ENCODE data around the gene UGGT1.

UGGT1 gene

DNA sequence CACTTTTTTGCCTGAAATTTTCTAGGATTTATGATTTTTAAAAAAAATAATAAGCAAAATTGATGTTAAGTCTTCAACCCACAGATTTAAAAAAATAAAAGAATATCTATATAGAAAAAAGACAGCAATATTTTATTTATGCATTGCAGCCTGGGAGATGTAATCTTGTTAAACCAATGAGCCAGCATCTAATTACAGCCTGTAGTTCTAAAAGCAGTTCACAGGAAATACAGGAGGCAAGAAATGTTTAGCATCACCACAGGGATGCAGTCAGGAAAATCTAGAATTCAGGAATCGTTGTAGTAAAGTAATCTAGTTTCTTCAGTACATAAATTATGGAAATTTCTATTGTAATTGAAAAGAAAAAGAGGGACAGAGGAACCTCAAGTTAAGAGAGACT lies 17.2 kb downstream of the UGGT1 start:
- no peak for DNase-seq

DNA sequence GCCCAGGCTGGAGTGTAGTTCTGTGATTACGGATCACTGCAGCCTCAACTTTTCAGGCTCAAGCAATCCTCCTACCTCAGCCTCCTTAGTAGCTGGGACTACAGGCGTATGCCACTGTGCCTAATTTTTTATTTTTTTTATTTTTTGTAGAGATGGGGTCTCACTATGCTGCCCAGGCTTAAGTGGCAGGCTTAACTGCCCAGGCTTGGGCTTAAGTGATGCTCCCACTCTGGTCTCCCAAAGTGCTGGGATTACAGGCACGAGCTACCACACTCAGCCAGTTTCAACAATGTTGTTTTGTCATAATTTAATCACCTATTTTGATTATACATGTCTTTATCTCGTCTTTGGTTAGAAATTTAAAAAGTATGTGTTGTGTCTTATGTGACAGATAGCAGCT lies 18.2 kb downstream of the UGGT1 start:
- DNase-seq: no peak

- no peak for DNase-seq
Observed at GRCh38 chr2:128115921-128116623, 25.1 kb downstream of the UGGT1 start.

DNA sequence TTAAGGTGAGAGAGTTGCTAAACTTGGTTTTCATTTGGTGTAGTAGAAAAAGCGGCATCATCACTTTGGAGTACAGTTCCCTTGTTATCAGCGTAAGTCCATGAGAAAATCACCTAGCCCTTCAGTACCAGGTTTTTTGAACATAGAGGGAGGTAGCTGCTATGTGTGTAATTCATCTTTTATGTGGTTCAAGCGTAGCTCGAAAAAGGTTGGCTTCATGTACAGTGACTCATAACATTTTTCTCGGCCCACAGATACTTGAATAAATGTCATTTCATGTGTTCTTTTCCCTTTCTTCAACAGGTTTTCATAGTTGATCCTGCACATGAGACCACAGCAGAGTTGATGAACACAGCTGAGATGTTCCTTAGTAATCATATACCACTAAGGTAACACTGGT lies 43.6 kb downstream of the UGGT1 start:
- DNase-seq: no peak

DNA sequence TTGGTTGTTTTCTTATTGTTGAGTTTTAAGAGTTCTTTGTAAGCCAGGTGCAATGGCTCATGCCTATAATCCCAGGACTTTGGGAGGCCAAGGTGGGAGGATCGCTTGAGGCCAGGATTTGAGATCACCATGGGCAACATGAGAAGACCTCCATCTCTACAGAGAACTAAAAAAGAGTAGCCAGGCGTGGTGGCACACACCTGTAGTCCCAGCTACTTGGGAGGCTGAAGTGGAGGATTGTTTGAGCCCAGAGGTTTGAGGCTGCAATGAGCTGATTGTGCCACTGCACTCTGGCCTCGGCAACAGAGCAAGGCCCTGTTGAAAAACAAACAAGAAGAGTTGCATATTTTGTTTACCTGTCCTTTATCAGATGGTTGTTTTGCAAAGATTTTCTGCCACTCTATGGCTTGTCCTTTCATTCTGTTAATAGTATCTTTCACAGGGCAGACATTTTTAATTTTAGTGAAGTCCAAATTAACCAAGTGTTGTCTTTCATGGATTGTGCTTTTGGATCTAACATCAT lies 46.2 kb downstream of the UGGT1 start:
- DNase-seq: no peak

- DNase-seq: no peak
Observed at GRCh38 chr2:128139624-128140023, 48.6 kb downstream of the UGGT1 start.

DNA sequence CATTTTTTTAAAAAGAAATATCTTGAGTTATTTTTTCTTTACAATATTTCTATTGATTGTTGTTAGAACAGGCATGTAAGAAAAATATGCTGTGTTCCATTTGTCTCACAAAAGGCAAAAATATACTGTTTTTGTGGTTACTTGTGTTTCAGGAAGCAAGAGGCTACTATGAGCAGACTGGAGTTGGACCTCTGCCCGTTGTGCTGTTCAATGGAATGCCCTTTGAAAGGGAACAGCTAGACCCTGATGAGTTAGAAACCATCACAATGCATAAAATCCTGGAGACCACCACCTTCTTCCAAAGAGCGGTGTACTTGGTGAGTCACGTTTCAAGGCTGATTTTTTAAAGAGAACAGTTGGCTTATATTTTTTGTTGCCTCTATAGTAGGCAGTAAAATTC lies 54.7 kb downstream of the UGGT1 start:
- DNase-seq: no peak

DNA sequence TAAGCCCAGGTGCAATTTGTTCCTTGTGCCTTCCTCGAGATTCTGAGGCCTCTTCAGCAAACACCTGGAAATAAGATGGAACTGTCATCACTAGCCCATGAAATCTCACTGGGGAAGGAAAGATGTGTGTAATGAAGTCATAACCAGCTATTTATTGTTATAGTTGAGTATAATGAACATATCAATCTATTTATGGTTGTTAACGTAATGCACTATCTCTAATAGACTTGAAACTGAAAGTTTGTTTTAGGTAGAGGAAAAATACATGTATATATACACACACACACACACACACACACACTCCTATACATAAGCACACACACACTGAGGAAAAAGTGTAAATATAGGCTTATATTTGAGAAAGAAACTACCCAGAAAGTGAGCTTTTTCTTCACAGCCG lies 62.8 kb downstream of the UGGT1 start:
- DNase-seq: no peak

GRCh38 chr2:128154225-128154624 lies 63.2 kb downstream of the UGGT1 start:
- DNase-seq: no peak

GRCh38 chr2:128155970-128156369 lies 65.0 kb downstream of the UGGT1 start:
- no peak for DNase-seq

DNA sequence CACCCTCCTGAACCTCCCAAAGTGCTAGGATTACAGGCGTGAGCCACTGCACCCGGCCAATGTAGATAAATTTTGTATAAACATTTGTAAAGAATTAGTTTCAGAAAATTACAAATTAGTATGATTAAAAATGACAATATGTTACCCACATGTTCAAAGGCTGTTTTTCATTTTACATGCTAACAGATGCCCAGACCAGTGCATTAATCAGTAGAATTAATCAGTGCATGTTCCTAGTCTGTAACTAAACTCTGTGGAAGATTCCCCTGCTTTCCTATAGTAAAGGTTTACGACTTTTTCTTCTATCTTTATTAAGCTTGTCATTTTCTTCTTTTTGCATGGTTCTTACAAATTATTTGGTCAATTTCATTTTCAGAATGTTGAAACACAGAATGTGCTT lies 65.8 kb downstream of the UGGT1 start:
- no peak for DNase-seq

- DNase-seq: no peak
Observed at GRCh38 chr2:128157644-128158043, 66.6 kb downstream of the UGGT1 start.

DNA sequence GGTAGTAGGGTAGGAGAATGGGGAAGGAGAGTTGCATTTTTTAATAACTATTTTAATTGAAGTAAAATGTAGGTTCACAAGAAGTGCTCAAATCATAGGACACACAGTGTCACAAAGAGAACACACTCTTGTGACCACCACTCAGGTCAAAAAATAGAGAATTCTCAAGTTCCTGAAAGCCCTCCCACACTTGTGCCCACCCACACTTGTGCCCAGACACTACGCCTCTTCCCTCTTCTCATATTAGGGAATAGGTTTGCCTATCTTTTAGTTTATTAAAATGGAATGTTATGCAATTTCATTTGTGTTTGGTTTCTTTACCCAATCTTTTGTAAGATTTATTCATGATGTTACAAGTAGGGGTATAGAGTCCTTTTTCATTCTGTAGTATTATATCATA lies 67.2 kb downstream of the UGGT1 start:
- no peak for DNase-seq

- no peak for DNase-seq
Observed at GRCh38 chr2:128159437-128159836, 68.4 kb downstream of the UGGT1 start.

- no peak for DNase-seq
Observed at GRCh38 chr2:128160616-128161275, 69.7 kb downstream of the UGGT1 start.

DNA sequence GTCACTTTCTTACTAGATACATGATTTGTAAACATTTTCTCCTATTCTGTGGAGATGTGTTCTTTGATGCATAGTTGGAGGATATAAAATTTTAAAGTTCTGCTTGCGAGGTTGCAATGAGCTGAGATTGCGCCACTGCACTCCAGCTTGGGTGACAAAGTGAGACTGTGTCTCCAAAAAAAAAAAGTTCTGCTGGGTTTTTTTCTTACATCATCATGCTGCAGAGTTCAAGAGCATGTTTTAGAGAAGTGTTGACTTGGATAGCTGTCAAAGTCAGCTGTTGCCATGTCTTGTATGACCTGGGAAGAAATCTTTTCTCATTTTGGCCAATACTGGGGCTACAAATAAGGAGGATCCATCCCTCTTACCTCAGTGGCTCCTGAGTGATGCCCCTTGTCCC lies 71.3 kb downstream of the UGGT1 start:
- DNase-seq: no peak

- DNase-seq: no peak
Observed at GRCh38 chr2:128164311-128164710, 73.3 kb downstream of the UGGT1 start.

- DNase-seq: no peak
Observed at GRCh38 chr2:128166746-128167353, 75.8 kb downstream of the UGGT1 start.

DNA sequence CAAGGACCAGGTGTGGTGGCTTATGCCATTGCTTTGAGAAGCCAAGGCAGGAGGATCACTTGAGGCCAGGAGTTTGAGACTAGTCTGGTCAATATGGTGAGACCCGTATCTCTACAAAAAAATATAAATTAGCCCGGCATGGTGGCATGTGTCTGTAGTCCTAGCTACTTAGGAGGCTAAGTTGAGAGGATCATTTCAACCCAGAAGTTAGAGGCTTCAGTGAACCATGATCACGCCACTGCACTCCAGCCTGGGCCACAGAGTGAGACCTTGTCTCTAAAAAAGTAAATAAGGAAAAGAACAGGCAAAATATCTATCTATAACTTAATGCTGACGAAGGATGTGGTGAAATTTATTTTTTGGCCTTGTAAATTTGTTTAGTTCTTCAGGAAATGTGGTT lies 78.1 kb downstream of the UGGT1 start:
- no peak for DNase-seq

DNA sequence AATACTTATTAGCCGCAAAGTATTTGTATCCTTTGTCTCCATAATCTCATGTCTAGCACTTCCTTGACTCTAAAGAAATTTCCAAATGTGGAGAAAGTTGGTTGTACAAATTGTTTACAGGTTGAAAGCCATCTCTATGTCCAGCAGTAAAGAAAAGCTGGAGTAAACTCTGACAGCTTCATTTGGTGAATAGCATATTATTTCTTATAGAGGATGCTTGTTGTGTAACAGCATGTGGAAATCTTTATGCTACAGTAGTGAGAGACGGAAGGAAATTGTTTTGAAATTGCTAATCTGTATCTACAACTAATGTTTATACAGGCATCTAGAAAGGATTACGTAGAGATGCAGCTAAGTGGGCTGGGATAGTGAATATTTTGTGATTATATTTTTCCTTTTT lies 78.5 kb downstream of the UGGT1 start:
- DNase-seq: no peak

- DNase-seq: no peak
Observed at GRCh38 chr2:128169933-128170709, 79.1 kb downstream of the UGGT1 start.

GRCh38 chr2:128170776-128171175 lies 79.8 kb downstream of the UGGT1 start:
- DNase-seq: no peak

GRCh38 chr2:128172191-128172590 lies 81.2 kb downstream of the UGGT1 start:
- no peak for DNase-seq

All from effector CD4-positive, alpha-beta T cell (primary cell).